Muscle layer of duodenum (tissue), 2 donors: ENCODE measurements around the gene ABCG1.

Experiments
- H3K27ac ChIP-seq: one replicate; pipeline ENCODE4 v1.7.0; 2013; ENCODE audit warnings: mild to moderate bottlenecking, low read length
- H3K27me3 ChIP-seq: one replicate; pipeline ENCODE4 v1.7.0; 2013; ENCODE audit warnings: low read depth, mild to moderate bottlenecking, control low read depth, low read length
- H3K36me3 ChIP-seq, 2 donors: one replicate each; pipeline ENCODE4 v1.7.0; 2013; ENCODE audit warnings: low read length in 2 of 2, control low read depth in 1 of 2, mild to moderate bottlenecking in 1 of 2; ENCODE audit not compliant: insufficient read depth in 2 of 2, control insufficient read depth in 1 of 2
- H3K4me1 ChIP-seq, 2 donors: one replicate each; pipeline ENCODE4 v1.7.0; 2013; ENCODE audit warnings: low read length in 2 of 2, mild to moderate bottlenecking in 2 of 2, control low read depth in 1 of 2, moderate library complexity in 1 of 2; ENCODE audit not compliant: insufficient read depth in 2 of 2, control insufficient read depth in 1 of 2
- H3K4me3 ChIP-seq, 2 donors: one replicate each; pipeline ENCODE4 v1.7.0; 2013; ENCODE audit warnings: low read length in 2 of 2, low read depth in 1 of 2, mild to moderate bottlenecking in 1 of 2
- H3K9me3 ChIP-seq, 2 donors: one replicate each; pipeline ENCODE4 v1.7.0; 2013; ENCODE audit warnings: low read length in 2 of 2, control low read depth in 1 of 2, mild to moderate bottlenecking in 1 of 2; ENCODE audit not compliant: control insufficient read depth in 1 of 2
- donor health status: healthy.

The ABCG1 gene

DNA sequence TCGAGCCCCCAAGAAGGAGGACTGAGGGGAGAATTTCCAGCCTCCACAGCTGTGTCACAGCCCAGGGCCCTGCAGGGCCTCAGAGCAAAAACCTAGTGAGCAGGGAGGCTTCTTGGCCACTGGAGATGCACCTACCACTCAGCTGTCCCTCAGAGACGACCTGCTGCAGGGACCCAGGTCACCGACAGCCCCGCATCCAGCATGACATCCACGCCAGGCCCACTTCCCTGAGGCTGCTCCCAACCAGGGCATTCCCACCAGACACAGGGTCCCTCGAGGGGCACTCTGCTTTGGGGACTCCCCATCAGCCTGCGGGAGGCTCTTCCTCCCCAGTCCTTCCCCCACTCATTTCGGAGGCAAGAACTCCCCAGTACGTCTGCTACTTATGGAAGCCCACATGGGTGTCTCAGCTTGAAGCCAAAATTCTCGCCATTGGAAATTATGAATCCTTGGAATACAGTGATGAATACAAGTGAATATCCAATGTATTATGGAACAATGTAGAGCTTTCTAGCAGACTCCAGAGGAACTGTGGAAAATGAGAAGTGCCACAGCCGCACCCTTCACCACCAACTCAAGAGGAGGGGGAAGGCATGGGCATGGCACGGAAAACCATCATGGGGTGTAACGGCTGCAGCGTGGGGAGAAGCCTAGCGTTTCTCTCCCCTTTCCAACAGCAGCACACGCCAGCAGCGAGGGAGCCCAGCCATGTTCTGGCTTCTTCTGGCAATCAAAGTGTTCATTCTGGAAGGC is 89.4 kb downstream of the ABCG1 start:
- Histone ChIP-seq H3K36me3 (no peaks in the 10 kb centered on the region), H3K9me3 (no peaks in the 10 kb centered on the region), H3K27me3 (peaks cover 6% of the 10 kb centered on the region), H3K4me3 (no peak overlapping the region), H3K4me1 (peaks cover 0 to 6% of the 10 kb centered on the region in 2 donors), H3K27ac (no peak overlapping the region)

- H3K27me3 ChIP-seq = peaks cover 6% of the 10 kb centered on the region
- H3K36me3 ChIP-seq = no peaks in the 10 kb centered on the region
- no peak overlapping the region for H3K4me3 ChIP-seq
- no peak overlapping the region for H3K27ac ChIP-seq
- no peaks in the 10 kb centered on the region for H3K9me3 ChIP-seq
- H3K4me1 ChIP-seq = peaks cover 0 to 6% of the 10 kb centered on the region in 2 donors
Observed at GRCh38 chr21:42308914-42309752, 90.2 kb downstream of the ABCG1 start.

- Histone ChIP-seq H3K27me3 (peaks cover 6% of the 10 kb centered on the region), H3K4me3 (no peak overlapping the region), H3K27ac (no peak overlapping the region), H3K4me1 (peaks cover 0 to 7% of the 10 kb centered on the region in 2 donors), H3K9me3 (no peaks in the 10 kb centered on the region), H3K36me3 (no peaks in the 10 kb centered on the region)
Observed at GRCh38 chr21:42309753-42310213, 90.8 kb downstream of the ABCG1 start.

- Histone ChIP-seq H3K36me3 (no peaks in the 10 kb centered on the region), H3K4me1 (peaks cover 0 to 12% of the 10 kb centered on the region in 2 donors), H3K27ac (no peak overlapping the region), H3K4me3 (no peak overlapping the region), H3K27me3 (peaks cover 6% of the 10 kb centered on the region), H3K9me3 (no peaks in the 10 kb centered on the region)
Observed at GRCh38 chr21:42310411-42311001, 91.6 kb downstream of the ABCG1 start.

GRCh38 chr21:42311160-42311559 is 92.2 kb downstream of the ABCG1 start:
- Histone ChIP-seq H3K27ac (no peak overlapping the region), H3K4me1 (peaks cover 0 to 12% of the 10 kb centered on the region in 2 donors), H3K4me3 (no peak overlapping the region), H3K27me3 (peaks cover 6% of the 10 kb centered on the region), H3K36me3 (no peaks in the 10 kb centered on the region), H3K9me3 (no peaks in the 10 kb centered on the region)

GRCh38 chr21:42311816-42312625 is 93.1 kb downstream of the ABCG1 start:
- Histone ChIP-seq H3K4me3 (no peak overlapping the region), H3K27me3 (peaks cover 6% of the 10 kb centered on the region), H3K36me3 (no peaks in the 10 kb centered on the region)

DNA sequence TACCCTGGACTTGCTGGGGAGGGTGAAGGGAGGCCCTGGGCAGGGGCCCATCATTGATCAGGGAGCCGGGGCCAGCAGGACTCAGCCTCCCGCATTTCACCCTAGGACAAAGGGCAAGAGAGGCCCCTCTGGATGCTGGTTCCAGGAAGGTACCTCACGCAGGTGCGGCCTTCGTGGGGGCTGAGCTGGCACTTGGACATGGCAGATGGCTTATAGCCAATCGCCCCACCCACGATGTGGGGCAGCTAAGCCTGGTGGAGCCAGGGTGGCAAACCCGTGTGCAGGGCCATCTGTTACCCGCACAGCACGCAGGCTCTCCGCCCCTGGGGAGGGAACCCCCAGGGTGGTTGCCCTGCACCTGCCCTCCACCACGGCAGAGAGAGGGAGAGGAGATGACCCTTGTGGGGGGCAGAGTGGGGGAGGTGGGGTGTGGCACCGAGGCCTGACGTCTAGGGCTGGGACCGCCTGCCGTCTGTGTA is 93.7 kb downstream of the ABCG1 start:
- peaks cover 6% of the 10 kb centered on the region for H3K27me3 ChIP-seq
- no peaks in the 10 kb centered on the region for H3K36me3 ChIP-seq
- H3K4me1 ChIP-seq = peaks cover 0 to 12% of the 10 kb centered on the region in 2 donors
- H3K9me3 ChIP-seq = no peaks in the 10 kb centered on the region
- no peak overlapping the region for H3K27ac ChIP-seq
- no peak overlapping the region for H3K4me3 ChIP-seq

More at GRCh38 chr21:42311816-42312625, 93.1 kb downstream of the ABCG1 start:
- no peaks in the 10 kb centered on the region for H3K9me3 ChIP-seq
- H3K4me1 ChIP-seq = peaks cover 0 to 12% of the 10 kb centered on the region in 2 donors
- H3K27ac ChIP-seq = no peak overlapping the region

- Histone ChIP-seq H3K4me1 (peaks cover 0 to 12% of the 10 kb centered on the region in 2 donors), H3K9me3 (no peaks in the 10 kb centered on the region), H3K4me3 (peak overlapping the region in 1 of 2 donors; percentile 7), H3K27ac (peak overlapping the region; percentile 5), H3K36me3 (no peaks in the 10 kb centered on the region), H3K27me3 (peaks cover 3% of the 10 kb centered on the region)
Observed at GRCh38 chr21:42313501-42313969, 94.6 kb downstream of the ABCG1 start.

DNA sequence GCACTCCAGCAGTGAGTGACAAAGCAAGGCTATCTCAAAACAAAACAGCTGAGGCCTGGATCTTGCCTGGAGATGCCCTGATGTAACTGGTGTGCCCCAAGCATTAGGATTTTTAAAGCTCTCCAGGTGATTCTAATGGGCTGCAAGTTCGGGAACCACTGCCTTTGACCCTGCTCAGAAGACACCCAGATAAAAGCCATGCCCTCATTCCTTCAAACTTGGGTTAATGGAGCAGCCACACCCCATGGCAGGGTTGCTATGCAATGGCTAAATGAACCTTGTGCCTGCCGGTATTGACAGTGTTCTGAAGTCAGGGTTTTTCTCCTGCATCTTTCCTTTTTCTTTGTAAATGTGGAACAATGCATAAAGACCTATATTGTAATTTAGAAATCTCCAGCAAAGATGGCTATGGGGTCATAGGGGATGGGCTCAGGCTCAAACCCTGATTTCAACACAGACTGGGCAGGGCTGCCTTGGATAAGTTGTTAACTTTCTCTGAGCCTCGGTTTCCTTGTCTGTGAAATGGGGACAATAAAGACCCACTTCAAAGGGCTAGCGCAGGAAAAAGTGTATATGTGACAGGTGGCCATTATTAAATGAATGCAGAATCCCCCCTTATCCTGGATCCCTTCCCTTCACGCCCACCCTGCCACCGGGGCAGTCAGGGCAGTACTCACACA is 95.8 kb downstream of the ABCG1 start:
- Histone ChIP-seq H3K27ac (peak overlapping the region; percentile 45), H3K4me1 (peaks cover 0 to 9% of the 10 kb centered on the region in 2 donors), H3K9me3 (no peaks in the 10 kb centered on the region), H3K36me3 (no peaks in the 10 kb centered on the region), H3K27me3 (no peaks in the 10 kb centered on the region), H3K4me3 (peak overlapping the region in 1 of 2 donors; percentile 21)

DNA sequence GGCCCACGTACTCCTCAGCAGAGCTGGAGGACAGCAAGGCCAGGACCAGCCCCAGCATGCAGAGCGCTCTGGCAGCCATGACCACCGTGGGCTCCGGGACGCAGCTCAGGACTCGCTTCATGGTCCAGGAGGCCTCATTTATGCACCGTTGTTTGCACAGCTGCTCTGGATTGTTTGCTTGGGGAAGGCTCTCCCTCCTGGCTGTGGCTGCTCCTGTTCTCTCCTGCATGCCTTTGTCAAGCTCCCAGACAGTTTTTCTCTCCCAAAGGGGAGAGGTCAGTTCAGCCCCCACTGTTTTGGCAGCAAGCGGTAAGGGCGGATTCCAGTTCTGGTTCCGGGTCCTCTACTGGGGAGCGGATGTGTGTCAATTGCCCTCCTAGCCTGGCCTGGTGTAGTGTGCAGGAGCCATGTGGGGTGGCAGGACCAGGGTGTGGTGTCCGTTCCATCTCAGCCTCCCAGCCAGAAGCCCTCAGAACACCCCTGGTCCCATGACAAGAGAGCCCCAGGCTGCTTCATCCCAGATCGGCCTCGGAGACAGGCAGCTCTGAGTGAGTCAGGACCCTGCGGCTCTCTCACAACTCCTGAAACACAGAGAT is 96.5 kb downstream of the ABCG1 start, which contains the start of gene TFF3:
Gene TFF3, minus strand, starts transcription at position 114 of the 596 bp plus-strand sequence. Its CDS starts 35 bp downstream, at position 79.
- H3K27ac ChIP-seq = peak within 1 kb of the TSS; percentile 45
- no peaks in the 10 kb centered on the region for H3K27me3 ChIP-seq
- H3K36me3 ChIP-seq = no peaks in the 10 kb centered on the region
- peak within 1 kb of the TSS in 1 of 2 donors; percentile 21 for H3K4me3 ChIP-seq
- H3K4me1 ChIP-seq = peaks cover 0 to 9% of the 10 kb centered on the region in 2 donors
- H3K9me3 ChIP-seq = no peaks in the 10 kb centered on the region
